Measurements from ENCODE around the gene CTAG2.
"Not testable (repeated sequence)": the region's sequence is repeated elsewhere in the genome, so short reads cannot be mapped to it uniquely, and the experiment has no call there.

DNA sequence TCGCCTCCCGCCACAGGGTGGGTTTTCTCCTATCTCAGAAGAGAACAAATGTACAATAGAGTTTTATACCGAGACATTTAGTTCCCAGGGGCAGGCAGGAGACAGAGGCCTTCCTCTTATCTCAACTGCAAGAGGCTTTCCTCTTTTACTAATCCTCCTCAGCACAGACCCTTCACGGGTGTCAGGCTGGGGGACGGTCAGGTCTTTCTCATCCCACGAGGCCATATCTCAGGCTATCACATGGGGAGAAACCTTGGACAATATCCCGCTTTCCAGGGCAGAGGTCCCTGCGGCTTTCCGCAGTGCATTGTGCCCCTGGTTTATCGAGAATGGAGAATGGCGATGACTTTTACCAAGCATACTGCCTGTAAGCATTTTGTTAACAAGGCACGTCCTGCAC, 44.6 kb downstream of the CTAG2 start:
- TF ChIP-seq POLR2A, CTCF, EP300, POLR2AphosphoS5 (IDR thresholded peaks at IDR 0.05): not testable (repeated sequence)
